Measurements from ENCODE around the gene RYR1.
"Not testable (repeated sequence)": the region's sequence is repeated elsewhere in the genome, so short reads cannot be mapped to it uniquely, and the experiment has no call there.

The RYR1 gene

GRCh38 chr19:38624822-38625221 is 191.3 kb downstream of the RYR1 start:
- no peak overlapping the region for H3K4me3 ChIP-seq (ENCODE audit: low read depth, low read length)
- no peak for TF ChIP-seq CTCF (IDR thresholded peaks at IDR 0.05; ENCODE audit: low read depth, low read length)
- TF ChIP-seq MYC (IDR thresholded peaks at IDR 0.05; ENCODE audit: low read depth, low read length): no peak
- TF ChIP-seq POLR2A (IDR thresholded peaks at IDR 0.05; ENCODE audit: extremely low read depth, insufficient read length): no peak
- TF ChIP-seq MAX (IDR thresholded peaks at IDR 0.05; ENCODE audit: low read depth, low read length): no peak
- no peak for DNase-seq (ENCODE audit: low read depth)

- H3K4me3 ChIP-seq (ENCODE audit: low read depth, low read length): no peak overlapping the region
- no peak for DNase-seq (ENCODE audit: low read depth)
- TF ChIP-seq CTCF (IDR thresholded peaks at IDR 0.05; ENCODE audit: low read depth, low read length) (no peak), POLR2A (IDR thresholded peaks at IDR 0.05; ENCODE audit: extremely low read depth, insufficient read length) (no peak), MYC (IDR thresholded peaks at IDR 0.05; ENCODE audit: low read depth, low read length) (no peak), MAX (IDR thresholded peaks at IDR 0.05; ENCODE audit: low read depth, low read length) (no peak)
These were observed 192.9 kb downstream of the RYR1 start for GRCh38 chr19:38626401-38626800.

- no peak overlapping the region for H3K4me3 ChIP-seq (ENCODE audit: low read depth, low read length)
- no peak for TF ChIP-seq MYC (IDR thresholded peaks at IDR 0.05; ENCODE audit: low read depth, low read length)
- no peak for TF ChIP-seq CTCF (IDR thresholded peaks at IDR 0.05; ENCODE audit: low read depth, low read length)
- TF ChIP-seq MAX (IDR thresholded peaks at IDR 0.05; ENCODE audit: low read depth, low read length): no peak
- TF ChIP-seq POLR2A (IDR thresholded peaks at IDR 0.05; ENCODE audit: extremely low read depth, insufficient read length): no peak
- DNase-seq (ENCODE audit: low read depth): no peak
These were observed 196.1 kb downstream of the RYR1 start for GRCh38 chr19:38629568-38629967.

- DNase-seq (ENCODE audit: low read depth); H3K4me3 ChIP-seq (ENCODE audit: low read depth, low read length): not testable (repeated sequence)
These were observed 197.8 kb downstream of the RYR1 start for GRCh38 chr19:38631301-38631700.

GRCh38 chr19:38631811-38632475 is 198.5 kb downstream of the RYR1 start:
- not testable (repeated sequence) for H3K4me3 ChIP-seq (ENCODE audit: low read depth, low read length); DNase-seq (ENCODE audit: low read depth)

- DNase-seq (ENCODE audit: low read depth): no peak
- no peak for TF ChIP-seq CTCF (IDR thresholded peaks at IDR 0.05; ENCODE audit: low read depth, low read length)
- no peak for TF ChIP-seq MAX (IDR thresholded peaks at IDR 0.05; ENCODE audit: low read depth, low read length)
- no peak for TF ChIP-seq POLR2A (IDR thresholded peaks at IDR 0.05; ENCODE audit: extremely low read depth, insufficient read length)
- TF ChIP-seq MYC (IDR thresholded peaks at IDR 0.05; ENCODE audit: low read depth, low read length): no peak
- no peak overlapping the region for H3K4me3 ChIP-seq (ENCODE audit: low read depth, low read length)
These were observed 199.2 kb downstream of the RYR1 start for GRCh38 chr19:38632476-38633213.
